ENCODE results near the gene PPP1R1A. TPM values are rescaled to one million over a fixed set of nuclear protein-coding genes. Genes with fewer than 3 reads are reported as not detected.

Gene PPP1R1A
- total and polyA plus RNA-seq, 2 experiments from 2014 or later, result 7.6 to 26.9 TPM

GRCh38 chr12:54628186-54628846, 39.9 kb upstream of the PPP1R1A start (continued):
- TF ChIP-seq ZNF462 (CRISPR knock-in tag; IDR thresholded peaks at IDR 0.05) (no peak), CREB1 (CRISPR knock-in tag; IDR thresholded peaks at IDR 0.05; ENCODE audit: low read depth) (no peak), JUNB (IDR thresholded peaks at IDR 0.05; ENCODE audit: unreplicated experiment) (no peak), ETS1 (IDR thresholded peaks at IDR 0.05) (no peak), STAT1 (IDR thresholded peaks at IDR 0.05; ENCODE audit: unreplicated experiment) (no peak), EZH2phosphoT487 (IDR thresholded peaks at IDR 0.05; ENCODE audit: unreplicated experiment) (no peak)

GRCh38 chr12:54627304-54627703, 38.8 kb upstream of the PPP1R1A start:
- ATAC-seq, result no peak
- Histone ChIP-seq H3K4me3 (no peak overlapping the region), H2AFZ (no peak overlapping the region), H3F3A (replicated peaks; ENCODE audit: low read depth) (no peaks in the 10 kb centered on the region), H3K79me2 (replicated peaks; ENCODE audit: insufficient read depth) (no peaks in the 10 kb centered on the region), H3K4me2 (no peak overlapping the region), H3K4me1 (ENCODE audit: insufficient read depth) (no peaks in the 10 kb centered on the region), H3K27ac (ENCODE audit: low read depth) (no peak overlapping the region), H4K20me1 (replicated peaks; ENCODE audit: insufficient read depth) (no peaks in the 10 kb centered on the region), H3K36me3 (ENCODE audit: insufficient read depth) (no peaks in the 10 kb centered on the region), H3K27me3 (ENCODE audit: insufficient read depth) (no peaks in the 10 kb centered on the region), H3K9me2 (ENCODE audit: insufficient read depth) (0 out of 2 replicates have a peak, but pooled peaks cover 6% of the 10 kb centered on the region)
- no peak for DNase-seq (ENCODE audit: low spot score)
- H3K27ac Mint-ChIP-seq, result no peak overlapping the region
- peaks cover 27% of the 10 kb centered on the region for H3K9me3 Mint-ChIP-seq
- peaks cover 5% of the 10 kb centered on the region for H3K27me3 Mint-ChIP-seq (ENCODE audit: insufficient read depth, low read depth, poor library complexity)
- peaks cover 17% of the 10 kb centered on the region for H3K36me3 Mint-ChIP-seq (ENCODE audit: low read depth)
- H3K4me3 Mint-ChIP-seq, result no peak overlapping the region
- H3K4me1 Mint-ChIP-seq, result peaks cover 2% of the 10 kb centered on the region; the same call in 2 of the 3 replicates
- TF ChIP-seq REST (IDR thresholded peaks at IDR 0.05; ENCODE audit: unreplicated experiment), result no peak
- TF ChIP-seq CREB1 (CRISPR knock-in tag; IDR thresholded peaks at IDR 0.05; ENCODE audit: low read depth), result no peak
- no peak for TF ChIP-seq ZNF331 (CRISPR knock-in tag; IDR thresholded peaks at IDR 0.05; ENCODE audit: low read depth)
- TF ChIP-seq EZH2 (IDR thresholded peaks at IDR 0.05; ENCODE audit: low read depth, unreplicated experiment), result no peak
- TF ChIP-seq NANOG (IDR thresholded peaks at IDR 0.05; ENCODE audit: borderline replicate concordance), result no peak
- no peak for TF ChIP-seq CTCF (conservative IDR thresholded peaks at IDR 0.05; ENCODE audit: low read depth in 2 of 2)
- TF ChIP-seq JUNB (IDR thresholded peaks at IDR 0.05; ENCODE audit: unreplicated experiment), result no peak
